Medulla oblongata (tissue), 1 donor: ENCODE data around the gene ANKRD33B.
"Not testable (repeated sequence)": the region's sequence is repeated elsewhere in the genome, so short reads cannot be mapped to it uniquely, and the experiment has no call there.

ENCODE experiments used
- DNase-seq: peaks from one replicate; pipeline ENCODE4 v3.0.0-alpha.2; 2015; ENCODE audit errors: extremely low spot score

The ANKRD33B gene

GRCh38 chr5:10655972-10656830, 92.3 kb downstream of the ANKRD33B start:
- no peak for DNase-seq

- DNase-seq: no peak
Measured at GRCh38 chr5:10658265-10658664, 94.4 kb downstream of the ANKRD33B start.

GRCh38 chr5:10660135-10660534, 96.3 kb downstream of the ANKRD33B start:
- no peak for DNase-seq

GRCh38 chr5:10660720-10661387, 97.0 kb downstream of the ANKRD33B start:
- DNase-seq: no peak

- no peak for DNase-seq
Measured at GRCh38 chr5:10661401-10661800, 97.5 kb downstream of the ANKRD33B start.

GRCh38 chr5:10662083-10662482, 98.2 kb downstream of the ANKRD33B start:
- DNase-seq: no peak

GRCh38 chr5:10662661-10663488, 99.0 kb downstream of the ANKRD33B start:
- DNase-seq: no peak

- peak; percentile 15 for DNase-seq
Measured at GRCh38 chr5:10663489-10664179, 99.8 kb downstream of the ANKRD33B start.

- not testable (repeated sequence) for DNase-seq
Measured at GRCh38 chr5:10664180-10664769, 100.4 kb downstream of the ANKRD33B start.

- no peak for DNase-seq
Measured at GRCh38 chr5:10665799-10666198, 101.9 kb downstream of the ANKRD33B start.

- no peak for DNase-seq
Measured at GRCh38 chr5:10666531-10667299, 102.8 kb downstream of the ANKRD33B start.

GRCh38 chr5:10667431-10668057, 103.7 kb downstream of the ANKRD33B start:
- DNase-seq: no peak

GRCh38 chr5:10668697-10669096, 104.8 kb downstream of the ANKRD33B start:
- DNase-seq: no peak

GRCh38 chr5:10669983-10670382, 106.1 kb downstream of the ANKRD33B start:
- no peak for DNase-seq

- no peak for DNase-seq
Measured at GRCh38 chr5:10671041-10672008, 107.5 kb downstream of the ANKRD33B start.

- DNase-seq: no peak
Measured at GRCh38 chr5:10672146-10673016, 108.5 kb downstream of the ANKRD33B start.

GRCh38 chr5:10673017-10673389, 109.1 kb downstream of the ANKRD33B start:
- no peak for DNase-seq

GRCh38 chr5:10673407-10673806, 109.5 kb downstream of the ANKRD33B start:
- no peak for DNase-seq
